Stimulated activated CD8-positive, alpha-beta memory T cell treated with anti-CD3 and anti-CD28 coated beads, Interleukin-7, amount 100 ng/mL, for 1 hour (primary cell): Measurements from ENCODE around the gene CELA3B.
"Not testable (repeated sequence)": the region's sequence is repeated elsewhere in the genome, so short reads cannot be mapped to it uniquely, and the experiment has no call there.

Source experiments
- DNase-seq, 2 donors: peaks; one replicate each; pipeline ENCODE4 v3.0.0-alpha.2; 2020; ENCODE audit warnings: low read depth in 2 of 2

Gene CELA3B

DNA sequence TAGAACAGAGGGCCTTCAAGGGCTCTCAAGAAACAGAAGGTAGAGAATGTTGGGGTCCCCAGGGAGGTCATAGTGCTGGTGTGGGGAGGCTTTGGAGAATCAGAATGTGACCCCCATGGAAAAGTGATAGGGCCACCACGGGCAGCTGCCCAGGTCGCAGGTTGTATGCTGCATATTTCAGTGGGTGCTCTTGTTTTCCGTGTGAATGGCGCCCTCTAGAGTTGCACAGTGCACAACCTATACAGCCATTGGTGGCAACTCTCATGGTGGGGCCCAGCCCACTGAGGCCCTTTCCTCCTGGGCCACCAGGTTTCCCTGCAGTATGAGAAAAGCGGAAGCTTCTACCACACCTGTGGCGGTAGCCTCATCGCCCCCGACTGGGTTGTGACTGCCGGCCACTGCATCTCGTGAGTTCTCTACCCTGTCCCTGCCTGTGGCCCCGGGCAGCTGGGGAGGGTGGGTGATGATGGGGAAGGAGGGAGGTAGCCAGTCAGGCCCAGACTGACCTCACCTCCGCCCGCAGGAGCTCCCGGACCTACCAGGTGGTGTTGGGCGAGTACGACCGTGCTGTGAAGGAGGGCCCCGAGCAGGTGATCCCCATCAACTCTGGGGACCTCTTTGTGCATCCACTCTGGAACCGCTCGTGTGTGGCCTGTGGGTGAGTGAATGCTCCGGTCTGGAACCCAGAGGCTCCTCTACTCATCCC lies 3.8 kb downstream of the CELA3B start:
- DNase-seq = not testable (repeated sequence)

DNA sequence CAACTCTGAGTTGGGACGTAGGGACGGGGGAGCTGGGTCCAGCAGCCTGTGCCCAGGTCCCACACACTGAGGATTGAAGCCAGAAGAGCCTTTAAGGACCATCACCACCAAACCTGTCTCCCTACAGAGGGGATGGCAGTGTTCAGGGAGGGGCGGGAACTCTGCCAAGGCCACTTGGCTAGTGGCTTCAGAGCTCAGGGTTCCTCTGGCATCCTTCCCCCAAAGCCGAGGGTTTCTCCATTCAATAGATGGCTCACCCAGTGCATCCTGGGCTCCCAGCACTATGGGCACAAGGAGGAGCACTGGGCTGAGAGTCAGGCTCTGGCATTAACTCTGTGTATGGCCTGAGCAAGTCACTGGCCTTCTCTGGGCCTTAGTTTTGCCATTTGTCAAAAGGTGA lies 4.4 kb downstream of the CELA3B start:
- DNase-seq = not testable (repeated sequence)

DNA sequence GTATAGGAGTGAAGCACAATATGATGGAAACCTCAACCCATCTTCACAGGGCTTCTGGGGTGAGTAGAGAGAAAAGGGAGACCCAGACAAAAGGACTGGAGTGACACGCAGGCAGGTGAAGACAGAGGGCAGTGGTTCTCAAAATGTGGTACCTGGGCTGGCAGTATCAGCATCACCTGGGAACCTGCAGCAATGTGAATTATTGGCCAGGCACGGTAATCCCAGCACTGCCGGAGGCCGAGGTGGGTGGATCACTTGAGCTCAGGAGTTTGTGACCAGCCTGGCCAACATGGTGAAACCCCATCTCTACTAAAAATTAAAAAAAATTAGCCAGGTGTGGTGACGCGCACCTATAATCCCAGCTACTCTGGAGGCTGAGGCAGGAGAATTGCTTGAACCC lies 5.3 kb downstream of the CELA3B start:
- not testable (repeated sequence) for DNase-seq

- DNase-seq = not testable (repeated sequence)
Observed at GRCh38 chr1:21983539-21983938, 6.7 kb downstream of the CELA3B start.

DNA sequence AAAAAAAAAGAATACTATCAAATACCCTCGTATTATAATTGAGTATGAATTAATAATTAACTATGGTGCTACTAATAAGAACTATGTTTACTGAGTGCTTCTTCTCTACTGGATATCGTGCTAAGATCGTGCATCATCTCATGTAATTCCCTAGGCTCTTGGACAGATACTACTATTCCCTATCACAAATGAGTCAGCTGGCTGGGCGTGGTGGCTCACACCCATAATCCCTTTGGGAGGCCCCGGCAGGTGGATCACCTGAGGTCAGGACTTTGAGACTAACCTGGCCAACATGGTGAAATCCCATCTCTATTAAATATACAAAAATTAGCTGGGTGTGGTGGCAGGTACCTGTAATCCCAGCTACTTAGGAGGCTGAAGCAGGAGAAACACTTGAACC lies 9.1 kb downstream of the CELA3B start:
- not testable (repeated sequence) for DNase-seq

DNA sequence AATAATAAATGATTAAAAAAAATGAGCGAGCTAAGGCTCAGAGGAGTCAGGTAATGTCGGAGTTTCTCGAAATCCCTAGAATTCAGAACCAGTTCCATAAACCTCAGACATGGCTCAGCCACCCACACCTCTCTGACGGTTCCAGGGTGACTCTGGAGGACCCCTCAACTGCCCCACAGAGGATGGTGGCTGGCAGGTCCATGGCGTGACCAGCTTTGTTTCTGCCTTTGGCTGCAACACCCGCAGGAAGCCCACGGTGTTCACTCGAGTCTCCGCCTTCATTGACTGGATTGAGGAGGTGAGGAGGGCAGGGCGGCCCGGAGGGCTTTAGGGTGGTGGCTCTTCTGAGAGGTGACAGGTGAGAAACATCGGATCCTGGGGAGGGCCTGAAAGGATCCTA lies 9.6 kb downstream of the CELA3B start:
- not testable (repeated sequence) for DNase-seq

DNA sequence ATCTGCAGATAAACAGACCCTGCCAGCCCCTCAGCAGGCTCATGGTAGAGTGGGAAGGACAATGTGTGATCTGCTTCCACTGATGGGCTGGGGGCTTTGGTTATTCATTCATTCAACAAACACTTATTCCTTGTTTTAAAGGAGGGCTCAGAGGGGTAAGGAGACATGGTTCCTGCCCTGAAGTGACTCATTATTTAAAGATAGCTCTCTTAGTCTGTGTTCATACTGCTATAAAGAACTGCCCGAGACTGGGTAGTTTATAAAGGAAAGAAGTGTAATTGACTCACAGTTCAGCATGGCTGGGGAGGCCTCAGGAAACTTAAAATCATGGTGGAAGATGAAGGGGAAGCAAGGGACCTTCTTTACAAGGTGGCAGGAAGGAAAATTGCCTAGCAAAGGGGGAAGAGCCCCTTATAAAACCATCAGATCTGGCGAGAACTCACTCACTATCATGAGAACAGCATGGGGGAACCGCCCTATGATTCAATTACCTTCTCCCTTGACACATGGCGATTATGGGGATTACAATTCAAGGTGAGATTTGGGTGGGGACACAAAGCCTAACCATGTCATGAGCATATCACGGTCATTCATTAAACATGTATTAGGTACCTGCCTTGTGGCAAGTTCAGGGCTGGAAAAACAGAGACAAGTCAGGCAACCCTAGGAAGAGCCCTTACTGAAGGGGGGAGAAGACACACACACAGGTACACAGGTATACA lies 13.0 kb downstream of the CELA3B start:
- DNase-seq = not testable (repeated sequence)

DNA sequence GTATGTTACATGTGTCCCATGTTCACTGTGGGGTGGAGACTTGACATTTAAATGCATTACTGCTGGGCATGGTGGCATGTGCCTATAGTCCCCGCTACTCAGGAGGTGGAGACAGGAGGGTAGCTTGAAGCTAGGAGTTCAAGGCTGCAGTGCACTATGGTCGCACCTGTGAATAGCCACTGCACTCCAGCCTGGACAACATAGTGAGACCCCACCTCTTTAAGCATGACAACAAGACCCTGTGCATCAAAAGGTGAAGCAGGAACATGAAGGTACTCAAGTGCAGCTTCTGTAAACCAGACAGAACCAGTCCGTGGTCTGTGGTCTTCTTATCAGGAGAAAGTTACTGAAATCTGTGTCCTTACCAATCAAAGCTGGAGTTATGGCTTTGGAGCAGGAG lies 15.4 kb downstream of the CELA3B start:
- not testable (repeated sequence) for DNase-seq

DNA sequence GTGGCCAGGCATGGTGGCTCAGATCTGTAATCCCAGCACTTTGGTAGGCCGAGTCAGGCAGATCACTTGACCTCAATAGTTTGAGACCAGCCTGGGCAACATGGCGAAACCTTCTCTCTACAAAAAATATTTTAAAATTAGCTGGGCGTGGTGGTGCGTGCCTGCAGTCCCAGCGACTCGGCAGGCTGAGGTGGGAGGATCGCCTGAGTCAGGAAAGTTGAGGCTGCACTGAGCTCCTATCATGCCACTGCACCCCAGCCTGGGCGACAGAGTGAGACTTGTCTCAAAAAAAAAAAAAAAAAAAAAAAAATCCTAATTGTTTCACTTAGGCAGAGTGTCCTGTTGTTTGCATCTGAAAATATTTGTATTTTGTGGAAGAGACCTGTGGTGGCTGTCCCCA lies 17.9 kb downstream of the CELA3B start:
- DNase-seq = not testable (repeated sequence)

DNA sequence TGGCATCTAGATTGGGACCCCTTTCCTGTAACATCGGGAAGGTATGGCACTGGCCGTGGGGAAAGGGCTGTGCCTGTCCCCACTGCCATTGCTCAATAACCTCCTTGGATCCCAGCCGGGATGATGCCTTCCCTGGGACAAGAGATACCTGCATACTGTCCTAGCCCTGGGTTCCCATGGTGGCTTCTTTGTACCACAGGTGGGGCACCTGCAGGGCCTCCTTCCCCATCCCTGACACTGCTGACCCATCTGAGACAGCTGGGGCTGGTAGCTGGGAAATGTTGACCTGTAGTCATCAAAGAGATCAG lies 19.8 kb downstream of the CELA3B start:
- DNase-seq = not testable (repeated sequence)

DNA sequence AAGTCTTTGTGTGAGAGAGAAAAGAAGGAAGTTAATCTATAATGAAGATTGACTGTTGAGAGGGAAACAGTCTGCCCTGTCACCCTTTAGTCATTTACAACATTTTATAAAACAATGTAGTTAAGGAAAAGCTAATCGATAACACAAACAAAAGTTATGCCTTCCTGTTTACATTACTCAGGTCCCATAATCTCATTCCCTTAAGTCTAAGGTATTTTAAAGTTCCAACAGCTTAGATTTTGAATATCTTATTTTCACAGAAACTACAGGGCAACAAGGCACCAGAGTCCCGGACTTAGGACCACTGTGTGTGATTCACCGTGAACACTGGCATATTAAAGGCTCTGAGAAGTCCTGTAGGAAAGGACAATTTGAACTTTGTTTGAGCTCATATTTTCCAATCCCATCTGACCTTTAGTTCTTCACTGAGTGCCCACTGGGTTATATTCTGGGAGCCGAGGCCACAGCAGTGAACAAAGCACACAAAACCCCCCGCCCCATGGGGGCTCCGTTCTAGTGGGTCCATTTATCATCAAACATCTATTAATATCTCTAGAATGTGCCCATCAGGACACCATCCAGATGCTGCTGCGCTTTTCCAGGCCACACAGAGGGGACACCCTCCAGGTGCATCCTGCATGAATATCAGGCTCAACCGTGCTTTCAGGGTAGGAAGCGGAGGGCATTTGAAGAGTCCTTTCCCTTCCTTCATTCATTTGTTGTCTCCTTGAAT lies 21.2 kb downstream of the CELA3B start:
- DNase-seq = not testable (repeated sequence)

GRCh38 chr1:21998624-21999294 lies 21.9 kb downstream of the CELA3B start:
- not testable (repeated sequence) for DNase-seq

DNA sequence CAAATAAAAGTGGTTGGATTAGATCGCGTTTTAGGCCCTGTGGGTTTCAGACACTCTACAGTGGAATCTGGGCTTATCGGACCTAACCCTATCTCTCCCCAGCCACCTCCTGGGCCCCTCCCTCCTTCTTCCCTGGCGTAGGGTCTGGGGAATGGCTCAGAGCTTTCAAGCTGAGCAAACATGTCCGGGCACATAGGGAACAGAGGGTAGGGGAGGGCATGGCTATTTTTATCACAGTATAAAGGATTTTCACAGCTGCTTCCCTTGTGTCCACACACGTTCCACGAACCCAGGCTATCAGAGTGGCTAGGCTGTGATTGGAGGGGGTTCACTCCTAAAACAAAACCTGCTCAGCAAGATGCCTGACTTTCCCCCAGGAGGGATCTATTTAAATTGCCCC lies 22.8 kb downstream of the CELA3B start:
- not testable (repeated sequence) for DNase-seq

GRCh38 chr1:22001409-22001808 lies 24.6 kb downstream of the CELA3B start, which contains the start of gene CELA3A:
CELA3A (plus strand) TSS chr1:22001657; CDS start chr1:22001675, 18 bp downstream.
- DNase-seq = no peak

GRCh38 chr1:22002461-22002860 lies 25.6 kb downstream of the CELA3B start:
- DNase-seq = not testable (repeated sequence)

GRCh38 chr1:22002875-22003274 lies 26.1 kb downstream of the CELA3B start:
- not testable (repeated sequence) for DNase-seq

- not testable (repeated sequence) for DNase-seq
Observed at GRCh38 chr1:22003959-22004358, 27.1 kb downstream of the CELA3B start.

DNA sequence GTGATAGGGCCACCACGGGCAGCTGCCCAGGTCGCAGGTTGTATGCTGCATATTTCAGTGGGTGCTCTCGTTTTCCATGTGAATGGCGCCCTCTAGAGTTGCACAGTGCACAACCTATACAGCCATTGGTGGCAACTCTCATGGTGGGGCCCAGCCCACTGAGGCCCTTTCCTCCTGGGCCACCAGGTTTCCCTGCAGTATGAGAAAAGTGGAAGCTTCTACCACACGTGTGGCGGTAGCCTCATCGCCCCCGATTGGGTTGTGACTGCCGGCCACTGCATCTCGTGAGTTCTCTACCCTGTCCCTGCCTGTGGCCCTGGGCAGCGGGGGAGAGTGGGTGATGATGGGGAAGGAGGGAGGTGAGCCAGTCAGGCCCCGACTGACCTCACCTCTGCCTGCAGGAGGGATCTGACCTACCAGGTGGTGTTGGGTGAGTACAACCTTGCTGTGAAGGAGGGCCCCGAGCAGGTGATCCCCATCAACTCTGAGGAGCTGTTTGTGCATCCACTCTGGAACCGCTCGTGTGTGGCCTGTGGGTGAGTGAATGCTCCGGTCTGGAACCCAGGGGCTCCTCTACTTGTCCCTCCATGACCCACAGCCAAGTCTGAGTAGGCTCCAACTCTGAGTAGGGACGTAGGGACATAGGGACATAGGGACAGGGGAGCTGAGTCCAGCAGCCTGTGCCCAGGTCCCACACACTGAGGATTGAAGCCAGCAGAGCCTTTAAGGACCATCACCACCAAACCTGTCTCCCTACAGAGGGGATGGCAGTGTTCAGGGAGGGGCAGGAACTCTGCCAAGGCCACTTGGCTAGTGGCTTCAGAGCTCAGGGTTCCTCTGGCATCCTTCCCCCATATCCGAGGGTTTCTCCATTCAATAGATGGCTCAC lies 28.7 kb downstream of the CELA3B start:
- DNase-seq = not testable (repeated sequence)

GRCh38 chr1:22006736-22007135 lies 29.9 kb downstream of the CELA3B start:
- DNase-seq = not testable (repeated sequence)

DNA sequence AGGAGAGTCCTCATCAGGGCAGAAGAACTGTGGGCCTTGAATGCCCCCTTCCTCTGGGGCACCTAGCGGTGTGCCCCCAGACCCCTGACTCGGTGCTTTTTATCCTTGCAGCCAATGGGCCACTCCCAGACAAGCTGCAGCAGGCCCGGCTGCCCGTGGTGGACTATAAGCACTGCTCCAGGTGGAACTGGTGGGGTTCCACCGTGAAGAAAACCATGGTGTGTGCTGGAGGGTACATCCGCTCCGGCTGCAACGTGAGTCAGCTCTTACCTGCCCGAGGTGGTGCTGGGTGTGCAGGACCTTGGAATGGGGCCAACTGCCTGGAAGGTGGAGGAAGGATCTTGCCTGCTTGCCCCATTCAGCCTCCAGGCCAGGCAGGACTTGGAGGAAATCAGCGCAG lies 30.4 kb downstream of the CELA3B start:
- DNase-seq = not testable (repeated sequence)

GRCh38 chr1:22009566-22009965 lies 32.7 kb downstream of the CELA3B start:
- not testable (repeated sequence) for DNase-seq
